ENCODE results near the gene BCL11B. TPM values are rescaled to one million over a fixed set of nuclear protein-coding genes. Genes with fewer than 3 reads are reported as not detected.

Gene BCL11B
- total and polyA plus RNA-seq, 10 of the 15 experiments (the other 5 are each of a cell fraction or from before 2014, with no cell fraction given) = 0.38 to 5.5 (median 1.3) TPM

DNA sequence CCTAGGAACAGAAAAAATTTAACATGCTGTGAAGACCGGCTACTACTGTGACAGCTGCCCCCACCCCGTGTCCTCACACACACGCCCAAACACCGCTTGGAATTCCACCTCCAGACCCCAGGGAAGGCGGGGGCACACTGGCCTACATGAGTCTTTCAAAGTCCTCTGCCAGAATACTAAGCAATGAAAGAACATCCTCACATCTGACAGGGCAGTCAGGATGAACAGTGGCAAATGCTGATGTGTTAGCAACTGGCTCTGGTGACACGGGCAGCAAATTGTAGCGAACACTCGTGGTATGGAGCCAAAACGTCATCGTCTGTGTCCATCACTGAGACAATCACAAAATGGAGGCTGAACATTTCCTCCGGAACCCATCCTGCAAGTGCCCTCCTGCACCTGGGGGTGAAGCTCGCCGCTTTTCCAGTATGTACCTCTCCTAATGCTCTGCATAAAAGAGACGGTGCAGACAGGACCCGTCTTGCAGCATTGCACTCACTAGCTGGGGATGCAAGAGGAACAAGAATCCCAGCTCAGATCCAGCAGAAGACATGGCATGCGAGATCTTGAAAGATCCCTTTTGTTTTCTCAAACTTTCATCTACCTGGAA is 94.8 kb downstream of the BCL11B start:
- Histone ChIP-seq H3K79me2 (ENCODE audit: control insufficient read depth, insufficient read depth, low read length) (no peaks in the 10 kb centered on the region), H3K9me3 (replicated peaks; ENCODE audit: control insufficient read depth, insufficient read depth, low read length) (no peaks in the 10 kb centered on the region; the same call in 2 of the 3 replicates), H3K27ac (ENCODE audit: control insufficient read depth, insufficient read depth) (no peak overlapping the region), H3K4me2 (ENCODE audit: control insufficient read depth, insufficient read depth) (no peak overlapping the region), H3K27me3 (replicated peaks in 1 of 2; ENCODE audit: control insufficient read depth in 2 of 2, insufficient read depth in 2 of 2, low read length in 1 of 2) (no peaks in the 10 kb centered on the region), H4K20me1 (ENCODE audit: control insufficient read depth, insufficient read depth) (no peaks in the 10 kb centered on the region), H3K4me1 (ENCODE audit: control insufficient read depth, insufficient read depth, low read length) (no peaks in the 10 kb centered on the region), H3K4me3 (no peak overlapping the region), H2AFZ (ENCODE audit: control insufficient read depth, low read depth, low read length) (no peak overlapping the region), H3K9ac (ENCODE audit: control insufficient read depth, insufficient read depth, low read length) (no peak overlapping the region), H3K36me3 (ENCODE audit: control insufficient read depth in 2 of 2, insufficient read depth in 2 of 2, low read length in 1 of 2) (no peaks in the 10 kb centered on the region)
- BruUV-seq (replicated peaks) = no TSS peak
- RAD21 ChIA-PET (ENCODE audit: unreplicated experiment) = no interaction called here
- DNase-seq (ENCODE audit: low read depth, low spot score) = no peak
- FAIRE-seq = no peak
- ATAC-seq = no peak
- WGBS (ENCODE audit: insufficient coverage, insufficient replicate concordance, low lambda C conversion rate, missing lambda C conversion rate) = 51% methylated on average over 16 of the region's 16 CpGs
- CTCF ChIA-PET = no interaction called here
- in situ Hi-C loops (cut with MboI) (no loop called here), intact Hi-C loops (cut with micrococcal nuclease; ENCODE audit: unreplicated experiment) (no loop called here)
- SMC1A ChIA-PET (ENCODE audit: uncharacterized antibody, unreplicated experiment) = no interaction called here
- POLR2A ChIA-PET = no interaction called here
- no peak for TF ChIP-seq ZBTB33 (IDR thresholded peaks at IDR 0.05)
- TF ChIP-seq BMI1 (IDR thresholded peaks at IDR 0.05; ENCODE audit: borderline replicate concordance) = no peak
- no peak for TF ChIP-seq USF2 (IDR thresholded peaks at IDR 0.05; ENCODE audit: borderline replicate concordance, low read depth, low read length)
- TF ChIP-seq NBN (IDR thresholded peaks at IDR 0.05) = no peak
- TF ChIP-seq FOXM1 (IDR thresholded peaks at IDR 0.05; ENCODE audit: low read depth, low read length) = no peak
- no peak for TF ChIP-seq GABPA (IDR thresholded peaks at IDR 0.05; ENCODE audit: low read depth)
